ENCODE data around the gene PRPF38B.
"Not testable (repeated sequence)": the region's sequence is repeated elsewhere in the genome, so short reads cannot be mapped to it uniquely, and the experiment has no call there.

The PRPF38B gene

GRCh38 chr1:108679586-108680213 lies 12.4 kb upstream of the PRPF38B start:
- DNase-seq (ENCODE audit: low read depth): no peak

GRCh38 chr1:108681701-108682100 lies 10.4 kb upstream of the PRPF38B start:
- DNase-seq (ENCODE audit: low read depth): not testable (repeated sequence)

GRCh38 chr1:108685529-108685928 lies 6.6 kb upstream of the PRPF38B start:
- DNase-seq (ENCODE audit: low read depth): no peak

GRCh38 chr1:108686614-108687313 lies 5.3 kb upstream of the PRPF38B start:
- no peak for DNase-seq (ENCODE audit: low read depth)

GRCh38 chr1:108691128-108691941 lies 775 bp upstream of the PRPF38B start:
- no peak for DNase-seq (ENCODE audit: low read depth)

GRCh38 chr1:108692724-108693655 lies 880 bp downstream of the PRPF38B start:
- peak; percentile 58 for DNase-seq (ENCODE audit: low read depth)

- no peak for DNase-seq (ENCODE audit: low read depth)
These were observed 3.4 kb downstream of the PRPF38B start for GRCh38 chr1:108695535-108695934.

- no peak for DNase-seq (ENCODE audit: low read depth)
These were observed 7.5 kb downstream of the PRPF38B start for GRCh38 chr1:108699375-108700332.

GRCh38 chr1:108701176-108701849 lies 9.2 kb downstream of the PRPF38B start:
- DNase-seq (ENCODE audit: low read depth): no peak

- not testable (repeated sequence) for DNase-seq (ENCODE audit: low read depth)
These were observed 10.0 kb downstream of the PRPF38B start for GRCh38 chr1:108702109-108702508.

- DNase-seq (ENCODE audit: low read depth): no peak
These were observed 11.8 kb downstream of the PRPF38B start for GRCh38 chr1:108703939-108704338.

- DNase-seq (ENCODE audit: low read depth): no peak
These were observed 12.4 kb downstream of the PRPF38B start for GRCh38 chr1:108704496-108704895.

GRCh38 chr1:108706643-108707042 lies 14.5 kb downstream of the PRPF38B start:
- no peak for DNase-seq (ENCODE audit: low read depth)

GRCh38 chr1:108708691-108709660 lies 16.9 kb downstream of the PRPF38B start:
- no peak for DNase-seq (ENCODE audit: low read depth)

- no peak for DNase-seq (ENCODE audit: low read depth)
These were observed 20.6 kb downstream of the PRPF38B start, which contains the start of gene FNDC7 for GRCh38 chr1:108712606-108713150. Gene FNDC7, plus strand, starts transcription at chr1:108712908. Its CDS starts 26 bp downstream, at chr1:108712934.

GRCh38 chr1:108715932-108716331 lies 23.8 kb downstream of the PRPF38B start:
- DNase-seq (ENCODE audit: low read depth): no peak

GRCh38 chr1:108716437-108717230 lies 24.5 kb downstream of the PRPF38B start:
- no peak for DNase-seq (ENCODE audit: low read depth)

Measured in CMK (cell line).